GM23338 (cell line): ENCODE results near the gene ATF2. TPM values are rescaled to one million over a fixed set of nuclear protein-coding genes. Genes with fewer than 3 reads are reported as not detected.

Experiments
- ATAC-seq: fragments of 200-7000 bp; cut with Tn5 transposase; 3 replicates; pipeline ENCODE4 v1.9.1; 2020
- DNase-seq: peaks from one replicate; pipeline ENCODE4 v3.0.0-alpha.2; 2015; ENCODE audit warnings: low spot score
- H2AFZ ChIP-seq: fragments of 200-600 bp; sonication (generic); 2 replicates; pipeline ENCODE4 v1.8.0; 2016; ENCODE audit warnings: antibody characterized with exemption, mild to moderate bottlenecking, moderate library complexity
- H3F3A ChIP-seq: fragments of 200-600 bp; sonication (generic); replicated peaks from 2 replicates; pipeline ENCODE4 v1.8.0; 2017; ENCODE audit warnings: antibody characterized with exemption, mixed run types, low read depth
- H3K27ac ChIP-seq: fragments of 200-600 bp; sonication (generic); 2 replicates; pipeline ENCODE4 v1.6.1; 2016; ENCODE audit warnings: low read depth
- H3K27me3 ChIP-seq: fragments of 200-600 bp; sonication (generic); 2 replicates; pipeline ENCODE4 v1.8.0; 2016; ENCODE audit warnings: mild to moderate bottlenecking, mixed run types, moderate library complexity; ENCODE audit not compliant: insufficient read depth
- H3K36me3 ChIP-seq: fragments of 200-600 bp; sonication (generic); 2 replicates; pipeline ENCODE4 v1.8.0; 2016; ENCODE audit warnings: mild to moderate bottlenecking; ENCODE audit not compliant: insufficient read depth
- H3K4me1 ChIP-seq: fragments of 200-600 bp; sonication (generic); 2 replicates; pipeline ENCODE4 v1.8.0; 2016; ENCODE audit warnings: mild to moderate bottlenecking, moderate library complexity; ENCODE audit not compliant: insufficient read depth
- H3K4me2 ChIP-seq: fragments of 200-600 bp; sonication (generic); 2 replicates; pipeline ENCODE4 v1.7.1; 2017; ENCODE audit warnings: mixed run types
- H3K4me3 ChIP-seq: fragments of 200-600 bp; sonication (generic); 2 replicates; pipeline ENCODE4 v1.6.1; 2016; ENCODE audit warnings: mixed run types
- H3K79me2 ChIP-seq: fragments of 200-600 bp; sonication (generic); replicated peaks from 2 replicates; pipeline ENCODE4 v1.8.0; 2017; ENCODE audit warnings: mild to moderate bottlenecking; ENCODE audit not compliant: insufficient read depth
- H3K9me2 ChIP-seq: fragments of 200-600 bp; sonication (generic); 2 replicates; pipeline ENCODE4 v1.8.0; 2017; ENCODE audit not compliant: insufficient read depth
- H4K20me1 ChIP-seq: fragments of 200-600 bp; sonication (generic); replicated peaks from 2 replicates; pipeline ENCODE4 v1.8.0; 2017; ENCODE audit warnings: mild to moderate bottlenecking; ENCODE audit not compliant: insufficient read depth
- H3K27ac Mint-ChIP-seq: 2 replicates; pipeline ENCODE4 v1.8.0; 2020; ENCODE audit warnings: inconsistent platforms, mild to moderate bottlenecking, moderate library complexity, mixed read lengths
- H3K27me3 Mint-ChIP-seq: 3 replicates; pipeline ENCODE4 v1.8.0; 2022; ENCODE audit warnings: low read depth, mild to moderate bottlenecking, moderate library complexity, mixed read lengths, inconsistent platforms; ENCODE audit not compliant: insufficient read depth, poor library complexity
- H3K36me3 Mint-ChIP-seq: 3 replicates; pipeline ENCODE4 v1.8.0; 2021; ENCODE audit warnings: low read depth, mild to moderate bottlenecking, inconsistent platforms, moderate library complexity, mixed read lengths
- H3K4me1 Mint-ChIP-seq: 3 replicates; pipeline ENCODE4 v1.8.0; 2020; ENCODE audit warnings: mild to moderate bottlenecking, inconsistent platforms, mixed read lengths
- H3K4me3 Mint-ChIP-seq: 3 replicates; pipeline ENCODE4 v1.8.0; 2021; ENCODE audit warnings: moderate library complexity, mild to moderate bottlenecking, inconsistent platforms, mixed read lengths
- H3K9me3 Mint-ChIP-seq: 3 replicates; pipeline ENCODE4 v1.8.0; 2020; ENCODE audit warnings: moderate library complexity, mild to moderate bottlenecking, inconsistent platforms, mixed read lengths
- EZH2phosphoT487 ChIP-seq: fragments of 200-600 bp; sonication (generic); IDR thresholded peaks from one replicate; pipeline ENCODE4 v1.8.1; 2018; ENCODE audit warnings: antibody characterized with exemption; ENCODE audit not compliant: unreplicated experiment
- POLR2AphosphoS5 ChIP-seq: IDR thresholded peaks from 2 replicates; pipeline ENCODE4 v1.6.1; 2016; ENCODE audit warnings: antibody characterized with exemption, low read depth
- STAT1 ChIP-seq: IDR thresholded peaks from one replicate; pipeline ENCODE4 v1.6.1; 2016; ENCODE audit warnings: antibody characterized with exemption; ENCODE audit not compliant: unreplicated experiment
- ZNF331 ChIP-seq: fragments of 250-450 bp; sonication (Bioruptor Pico); IDR thresholded peaks from 2 replicates; pipeline ENCODE4 v1.5.0; 2020; ENCODE audit warnings: low read depth, mild to moderate bottlenecking, moderate library complexity
- polyA plus RNA-seq: library from polyadenylated mRNA; unstranded; fragments of >200 nt; fragmentation: Nextera tagmentation; extraction: Ambion mirVana; gene quantifications from 2 replicates; pipeline ENCODE4 v1.2.1, GENCODE V29; 2016
- total RNA-seq: library from RNA; depleted of rRNA; stranded (reverse); fragments of >200 nt; shearing (Covaris generic); gene quantifications from 2 replicates; pipeline ENCODE4 v1.2.3, GENCODE V29; 2014
- TF ChIP-seq, protein P1 (sequence below): fragments of 250-450 bp; sonication (Bioruptor Pico); IDR thresholded peaks from 2 replicates; pipeline ENCODE4 v1.5.0; 2020; ENCODE audit warnings: mild to moderate bottlenecking, moderate library complexity
- TF ChIP-seq, protein P2 (sequence below): IDR thresholded peaks from 2 replicates; pipeline ENCODE4 v1.6.1; 2016; ENCODE audit warnings: antibody characterized with exemption

Gene ATF2
- total and polyA plus RNA-seq, 2 experiments from 2014 or later: 23.6 to 56.2 TPM

- Histone ChIP-seq H3K4me2 (peak overlapping the region; percentile 79), H3K4me1 (peaks cover 15% of the 10 kb centered on the region; the same call in 1 of the 2 replicates), H3K27me3 (no peaks in the 10 kb centered on the region), H3K36me3 (no peaks in the 10 kb centered on the region), H3K79me2 (peaks cover 42% of the 10 kb centered on the region), H4K20me1 (peaks cover 14% of the 10 kb centered on the region; the same call in 1 of the 2 replicates), H2AFZ (no peak overlapping the region), H3K4me3 (peak overlapping the region; percentile 57), H3F3A (no peaks in the 10 kb centered on the region), H3K9me2 (no peaks in the 10 kb centered on the region), H3K27ac (peak overlapping the region; percentile 60)
- H3K36me3 Mint-ChIP-seq: peaks cover 5% of the 10 kb centered on the region; the same call in 1 of the 3 replicates
- TF ChIP-seq, protein P1, sequence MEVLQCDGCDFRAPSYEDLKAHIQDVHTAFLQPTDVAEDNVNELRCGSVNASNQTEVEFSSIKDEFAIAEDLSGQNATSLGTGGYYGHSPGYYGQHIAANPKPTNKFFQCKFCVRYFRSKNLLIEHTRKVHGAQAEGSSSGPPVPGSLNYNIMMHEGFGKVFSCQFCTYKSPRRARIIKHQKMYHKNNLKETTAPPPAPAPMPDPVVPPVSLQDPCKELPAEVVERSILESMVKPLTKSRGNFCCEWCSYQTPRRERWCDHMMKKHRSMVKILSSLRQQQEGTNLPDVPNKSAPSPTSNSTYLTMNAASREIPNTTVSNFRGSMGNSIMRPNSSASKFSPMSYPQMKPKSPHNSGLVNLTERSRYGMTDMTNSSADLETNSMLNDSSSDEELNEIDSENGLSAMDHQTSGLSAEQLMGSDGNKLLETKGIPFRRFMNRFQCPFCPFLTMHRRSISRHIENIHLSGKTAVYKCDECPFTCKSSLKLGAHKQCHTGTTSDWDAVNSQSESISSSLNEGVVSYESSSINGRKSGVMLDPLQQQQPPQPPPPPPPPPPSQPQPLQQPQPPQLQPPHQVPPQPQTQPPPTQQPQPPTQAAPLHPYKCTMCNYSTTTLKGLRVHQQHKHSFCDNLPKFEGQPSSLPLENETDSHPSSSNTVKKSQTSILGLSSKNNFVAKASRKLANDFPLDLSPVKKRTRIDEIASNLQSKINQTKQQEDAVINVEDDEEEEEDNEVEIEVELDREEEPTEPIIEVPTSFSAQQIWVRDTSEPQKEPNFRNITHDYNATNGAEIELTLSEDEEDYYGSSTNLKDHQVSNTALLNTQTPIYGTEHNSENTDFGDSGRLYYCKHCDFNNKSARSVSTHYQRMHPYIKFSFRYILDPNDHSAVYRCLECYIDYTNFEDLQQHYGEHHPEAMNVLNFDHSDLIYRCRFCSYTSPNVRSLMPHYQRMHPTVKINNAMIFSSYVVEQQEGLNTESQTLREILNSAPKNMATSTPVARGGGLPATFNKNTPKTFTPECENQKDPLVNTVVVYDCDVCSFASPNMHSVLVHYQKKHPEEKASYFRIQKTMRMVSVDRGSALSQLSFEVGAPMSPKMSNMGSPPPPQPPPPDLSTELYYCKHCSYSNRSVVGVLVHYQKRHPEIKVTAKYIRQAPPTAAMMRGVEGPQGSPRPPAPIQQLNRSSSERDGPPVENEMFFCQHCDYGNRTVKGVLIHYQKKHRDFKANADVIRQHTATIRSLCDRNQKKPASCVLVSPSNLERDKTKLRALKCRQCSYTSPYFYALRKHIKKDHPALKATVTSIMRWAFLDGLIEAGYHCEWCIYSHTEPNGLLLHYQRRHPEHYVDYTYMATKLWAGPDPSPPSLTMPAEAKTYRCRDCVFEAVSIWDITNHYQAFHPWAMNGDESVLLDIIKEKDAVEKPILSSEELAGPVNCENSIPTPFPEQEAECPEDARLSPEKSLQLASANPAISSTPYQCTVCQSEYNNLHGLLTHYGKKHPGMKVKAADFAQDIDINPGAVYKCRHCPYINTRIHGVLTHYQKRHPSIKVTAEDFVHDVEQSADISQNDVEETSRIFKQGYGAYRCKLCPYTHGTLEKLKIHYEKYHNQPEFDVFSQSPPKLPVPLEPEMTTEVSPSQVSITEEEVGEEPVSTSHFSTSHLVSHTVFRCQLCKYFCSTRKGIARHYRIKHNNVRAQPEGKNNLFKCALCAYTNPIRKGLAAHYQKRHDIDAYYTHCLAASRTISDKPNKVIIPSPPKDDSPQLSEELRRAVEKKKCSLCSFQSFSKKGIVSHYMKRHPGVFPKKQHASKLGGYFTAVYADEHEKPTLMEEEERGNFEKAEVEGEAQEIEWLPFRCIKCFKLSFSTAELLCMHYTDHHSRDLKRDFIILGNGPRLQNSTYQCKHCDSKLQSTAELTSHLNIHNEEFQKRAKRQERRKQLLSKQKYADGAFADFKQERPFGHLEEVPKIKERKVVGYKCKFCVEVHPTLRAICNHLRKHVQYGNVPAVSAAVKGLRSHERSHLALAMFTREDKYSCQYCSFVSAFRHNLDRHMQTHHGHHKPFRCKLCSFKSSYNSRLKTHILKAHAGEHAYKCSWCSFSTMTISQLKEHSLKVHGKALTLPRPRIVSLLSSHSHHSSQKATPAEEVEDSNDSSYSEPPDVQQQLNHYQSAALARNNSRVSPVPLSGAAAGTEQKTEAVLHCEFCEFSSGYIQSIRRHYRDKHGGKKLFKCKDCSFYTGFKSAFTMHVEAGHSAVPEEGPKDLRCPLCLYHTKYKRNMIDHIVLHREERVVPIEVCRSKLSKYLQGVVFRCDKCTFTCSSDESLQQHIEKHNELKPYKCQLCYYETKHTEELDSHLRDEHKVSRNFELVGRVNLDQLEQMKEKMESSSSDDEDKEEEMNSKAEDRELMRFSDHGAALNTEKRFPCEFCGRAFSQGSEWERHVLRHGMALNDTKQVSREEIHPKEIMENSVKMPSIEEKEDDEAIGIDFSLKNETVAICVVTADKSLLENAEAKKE (CRISPR knock-in tag): no peak
- TF ChIP-seq POLR2AphosphoS5 (peak; percentile 90), EZH2phosphoT487 (no peak)
- peaks cover 10% of the 10 kb centered on the region; the same call in 2 of the 3 replicates for H3K4me1 Mint-ChIP-seq
- H3K9me3 Mint-ChIP-seq: no peaks in the 10 kb centered on the region
- H3K27ac Mint-ChIP-seq: peak overlapping the region; percentile 84
- ATAC-seq (no peak), DNase-seq (no peak)
- peaks cover 5% of the 10 kb centered on the region for H3K27me3 Mint-ChIP-seq
- peak overlapping the region; percentile 99 for H3K4me3 Mint-ChIP-seq
Observed at GRCh38 chr2:175168564-175168945, 552 bp upstream of the ATF2 start.

GRCh38 chr2:175167076-175167791 lies 769 bp downstream of the ATF2 start:
- H3F3A ChIP-seq: no peaks in the 10 kb centered on the region
- peaks cover 9% of the 10 kb centered on the region; the same call in 2 of the 3 replicates for H3K36me3 Mint-ChIP-seq
- peak overlapping the region; percentile 96 for H3K27ac ChIP-seq
- TF ChIP-seq POLR2AphosphoS5: no peak
- no peak for TF ChIP-seq STAT1
- no peak for TF ChIP-seq ZNF331 (CRISPR knock-in tag)
- TF ChIP-seq, protein P2, sequence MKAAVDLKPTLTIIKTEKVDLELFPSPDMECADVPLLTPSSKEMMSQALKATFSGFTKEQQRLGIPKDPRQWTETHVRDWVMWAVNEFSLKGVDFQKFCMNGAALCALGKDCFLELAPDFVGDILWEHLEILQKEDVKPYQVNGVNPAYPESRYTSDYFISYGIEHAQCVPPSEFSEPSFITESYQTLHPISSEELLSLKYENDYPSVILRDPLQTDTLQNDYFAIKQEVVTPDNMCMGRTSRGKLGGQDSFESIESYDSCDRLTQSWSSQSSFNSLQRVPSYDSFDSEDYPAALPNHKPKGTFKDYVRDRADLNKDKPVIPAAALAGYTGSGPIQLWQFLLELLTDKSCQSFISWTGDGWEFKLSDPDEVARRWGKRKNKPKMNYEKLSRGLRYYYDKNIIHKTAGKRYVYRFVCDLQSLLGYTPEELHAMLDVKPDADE: no peak

More at GRCh38 chr2:175167076-175167791, 769 bp downstream of the ATF2 start:
- Histone ChIP-seq H3K27me3 (no peaks in the 10 kb centered on the region), H4K20me1 (peaks cover 19% of the 10 kb centered on the region; the same call in 1 of the 2 replicates), H3K4me1 (peaks cover 15% of the 10 kb centered on the region; the same call in 1 of the 2 replicates), H3K4me2 (peak overlapping the region; percentile 90), H3K9me2 (no peaks in the 10 kb centered on the region), H2AFZ (peak overlapping the region; percentile 91), H3K79me2 (peaks cover 55% of the 10 kb centered on the region), H3K4me3 (peak overlapping the region; percentile 96), H3K36me3 (no peaks in the 10 kb centered on the region)
- peak; percentile 81 for DNase-seq
- peak; percentile 45 for ATAC-seq
- Mint-ChIP-seq H3K4me3 (peak overlapping the region; percentile 99), H3K9me3 (no peaks in the 10 kb centered on the region), H3K27ac (peak overlapping the region; percentile 99), H3K4me1 (peaks cover 10% of the 10 kb centered on the region; the same call in 2 of the 3 replicates), H3K27me3 (peaks cover 5% of the 10 kb centered on the region)
